GM12864 (cell line): ENCODE data around the gene SMTNL2.

Experiments
- DNase-seq: peaks from one replicate; pipeline ENCODE4 v3.0.0-alpha.2; 2011; ENCODE audit warnings: low read depth
- H3K4me3 ChIP-seq: 2 replicates; pipeline ENCODE4 v1.5.1; 2011; ENCODE audit warnings: mild to moderate bottlenecking, low read depth, low read length, control low read depth
- CTCF ChIP-seq: IDR thresholded peaks from 2 replicates; pipeline ENCODE4 v1.5.1; 2011; ENCODE audit warnings: low read depth, mild to moderate bottlenecking, moderate library complexity, low read length, control low read depth, inconsistent platforms; ENCODE audit errors: missing control alignments

The SMTNL2 gene

GRCh38 chr17:4551796-4552525 lies 32.4 kb upstream of the SMTNL2 start:
- no peak for TF ChIP-seq CTCF
- DNase-seq = no peak
- no peak overlapping the region for H3K4me3 ChIP-seq

GRCh38 chr17:4553669-4554068 lies 30.7 kb upstream of the SMTNL2 start:
- no peak for DNase-seq
- TF ChIP-seq CTCF = no peak
- H3K4me3 ChIP-seq = peak overlapping the region; percentile 95

GRCh38 chr17:4554441-4554996 lies 29.8 kb upstream of the SMTNL2 start:
- TF ChIP-seq CTCF = no peak

GRCh38 chr17:4554997-4555799 lies 29.1 kb upstream of the SMTNL2 start, which contains the start of gene MYBBP1A:
Gene MYBBP1A (minus strand): TSS chr17:4555384. CDS start chr17:4555324, 60 bp downstream.
- peak within 1 kb of the TSS; percentile 95 for H3K4me3 ChIP-seq
- TF ChIP-seq CTCF = peak; percentile 23
- DNase-seq = peak; percentile 89

More at GRCh38 chr17:4554441-4554996, 29.8 kb upstream of the SMTNL2 start:
- DNase-seq = no peak
- H3K4me3 ChIP-seq = peak overlapping the region; percentile 95

- DNase-seq = no peak
- H3K4me3 ChIP-seq = peak overlapping the region; percentile 95
- no peak for TF ChIP-seq CTCF
Measured at GRCh38 chr17:4555873-4556759, 28.2 kb upstream of the SMTNL2 start.

GRCh38 chr17:4556996-4557395 lies 27.3 kb upstream of the SMTNL2 start:
- H3K4me3 ChIP-seq = no peak overlapping the region
- no peak for DNase-seq
- TF ChIP-seq CTCF = no peak
